WTC11 (cell line): ENCODE results near the gene AGA. TPM values are rescaled to one million over a fixed set of nuclear protein-coding genes. Genes with fewer than 3 reads are reported as not detected.

Experiments used
- ATAC-seq: fragments of 200-7000 bp; cut with Tn5 transposase; 2 replicates; pipeline ENCODE4 v1.10.0; 2021; ENCODE audit warnings: mild to moderate bottlenecking, moderate library complexity
- CTCF ChIA-PET: fragments of 300-600 bp; sonication (Branson Sonifier 250); formaldehyde crosslinking; loops from one replicate; lab custom pipeline; 2021; ENCODE audit warnings: antibody characterized with exemption; lab: Charles Lee
- POLR2A ChIA-PET: fragments of 350-600 bp; sonication (Branson Sonifier 250); formaldehyde crosslinking; loops from one replicate; lab custom pipeline; 2021; ENCODE audit warnings: antibody characterized with exemption; lab: Charles Lee
- DNase-seq: peaks from one replicate; pipeline ENCODE4 v3.0.0; 2021; ENCODE audit warnings: low spot score
- H3K27ac Mint-ChIP-seq: 2 replicates; pipeline ENCODE4 v1.8.0; 2021; ENCODE audit warnings: mixed read lengths
- H3K27me3 Mint-ChIP-seq: 2 replicates; pipeline ENCODE4 v1.8.0; 2021; ENCODE audit warnings: low read depth, mild to moderate bottlenecking, moderate library complexity, mixed read lengths
- H3K36me3 Mint-ChIP-seq: 2 replicates; pipeline ENCODE4 v1.8.0; 2021; ENCODE audit warnings: mixed read lengths
- H3K4me1 Mint-ChIP-seq: 2 replicates; pipeline ENCODE4 v1.8.0; 2022; ENCODE audit warnings: mixed read lengths
- H3K4me3 Mint-ChIP-seq: 2 replicates; pipeline ENCODE4 v1.8.0; 2021; ENCODE audit warnings: mild to moderate bottlenecking, moderate library complexity, mixed read lengths
- H3K9me3 Mint-ChIP-seq: 2 replicates; pipeline ENCODE4 v1.8.0; 2021; ENCODE audit warnings: mixed read lengths
- CBFB ChIP-seq: sonication (generic); formaldehyde crosslinking; IDR thresholded peaks from 2 replicates; pipeline ENCODE4 v1.8.1; 2022; ENCODE audit warnings: mild to moderate bottlenecking, low read depth, missing genetic modification reagents
- E2F4 ChIP-seq: sonication (generic); formaldehyde crosslinking; IDR thresholded peaks from 2 replicates; pipeline ENCODE4 v1.8.1; 2022; ENCODE audit warnings: low read depth, mild to moderate bottlenecking, moderate library complexity, missing genetic modification reagents, borderline replicate concordance
- ETV6 ChIP-seq: sonication (generic); formaldehyde crosslinking; IDR thresholded peaks from 2 replicates; pipeline ENCODE4 v1.8.1; 2022; ENCODE audit warnings: mild to moderate bottlenecking, missing genetic modification reagents
- NR1H2 ChIP-seq: sonication (generic); formaldehyde crosslinking; IDR thresholded peaks from 2 replicates; pipeline ENCODE4 v1.9.0; 2021; ENCODE audit warnings: mild to moderate bottlenecking, moderate library complexity, missing genetic modification reagents
- NR2C2 ChIP-seq: sonication (generic); formaldehyde crosslinking; IDR thresholded peaks from 2 replicates; pipeline ENCODE4 v1.8.0; 2022; ENCODE audit warnings: mild to moderate bottlenecking, missing genetic modification reagents
- SOX15 ChIP-seq: fragments of 250-450 bp; sonication (Bioruptor Pico); IDR thresholded peaks from 2 replicates; pipeline ENCODE4 v1.9.0; 2021; ENCODE audit warnings: mild to moderate bottlenecking
- ZNF671 ChIP-seq: fragments of 250-450 bp; sonication (Bioruptor Pico); IDR thresholded peaks from 2 replicates; pipeline ENCODE4 v1.8.0; 2021; ENCODE audit warnings: mild to moderate bottlenecking
- total RNA-seq: library from RNA; stranded (reverse); gene quantifications from 3 replicates; pipeline ENCODE4 v1.2.3, GENCODE V29; 2021
- TF ChIP-seq, protein P1 (sequence below): sonication (generic); formaldehyde crosslinking; conservative IDR thresholded peaks from 2 replicates; pipeline ENCODE4 v1.8.1; 2023; ENCODE audit warnings: mild to moderate bottlenecking, low read depth, missing genetic modification reagents, moderate library complexity
- TF ChIP-seq, protein P2 (sequence below): sonication (generic); formaldehyde crosslinking; IDR thresholded peaks from 2 replicates; pipeline ENCODE4 v1.8.1; 2023; ENCODE audit warnings: mild to moderate bottlenecking, missing genetic modification reagents, moderate library complexity
- TF ChIP-seq, protein P3 (sequence below): sonication (generic); formaldehyde crosslinking; IDR thresholded peaks from 2 replicates; pipeline ENCODE4 v1.8.0; 2022; ENCODE audit warnings: mild to moderate bottlenecking, missing genetic modification reagents
- TF ChIP-seq, protein P4 (sequence below): sonication (generic); formaldehyde crosslinking; IDR thresholded peaks from 2 replicates; pipeline ENCODE4 v1.8.1; 2023; ENCODE audit warnings: mild to moderate bottlenecking, missing genetic modification reagents, borderline replicate concordance
- TF ChIP-seq, protein P5 (sequence below): sonication (generic); formaldehyde crosslinking; IDR thresholded peaks from 2 replicates; pipeline ENCODE4 v1.8.1; 2022; ENCODE audit warnings: missing genetic modification reagents, borderline replicate concordance
- TF ChIP-seq, protein P6 (sequence below): sonication (generic); formaldehyde crosslinking; IDR thresholded peaks from 2 replicates; pipeline ENCODE4 v1.8.1; 2022; ENCODE audit warnings: mild to moderate bottlenecking, moderate library complexity, missing genetic modification reagents

The AGA gene
- total RNA-seq, 1 experiment from 2014 or later, result 6.8 TPM

GRCh38 chr4:177489471-177490246, 47.4 kb upstream of the AGA start (continued):
- TF ChIP-seq, protein P1, sequence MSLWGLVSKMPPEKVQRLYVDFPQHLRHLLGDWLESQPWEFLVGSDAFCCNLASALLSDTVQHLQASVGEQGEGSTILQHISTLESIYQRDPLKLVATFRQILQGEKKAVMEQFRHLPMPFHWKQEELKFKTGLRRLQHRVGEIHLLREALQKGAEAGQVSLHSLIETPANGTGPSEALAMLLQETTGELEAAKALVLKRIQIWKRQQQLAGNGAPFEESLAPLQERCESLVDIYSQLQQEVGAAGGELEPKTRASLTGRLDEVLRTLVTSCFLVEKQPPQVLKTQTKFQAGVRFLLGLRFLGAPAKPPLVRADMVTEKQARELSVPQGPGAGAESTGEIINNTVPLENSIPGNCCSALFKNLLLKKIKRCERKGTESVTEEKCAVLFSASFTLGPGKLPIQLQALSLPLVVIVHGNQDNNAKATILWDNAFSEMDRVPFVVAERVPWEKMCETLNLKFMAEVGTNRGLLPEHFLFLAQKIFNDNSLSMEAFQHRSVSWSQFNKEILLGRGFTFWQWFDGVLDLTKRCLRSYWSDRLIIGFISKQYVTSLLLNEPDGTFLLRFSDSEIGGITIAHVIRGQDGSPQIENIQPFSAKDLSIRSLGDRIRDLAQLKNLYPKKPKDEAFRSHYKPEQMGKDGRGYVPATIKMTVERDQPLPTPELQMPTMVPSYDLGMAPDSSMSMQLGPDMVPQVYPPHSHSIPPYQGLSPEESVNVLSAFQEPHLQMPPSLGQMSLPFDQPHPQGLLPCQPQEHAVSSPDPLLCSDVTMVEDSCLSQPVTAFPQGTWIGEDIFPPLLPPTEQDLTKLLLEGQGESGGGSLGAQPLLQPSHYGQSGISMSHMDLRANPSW (CRISPR knock-in tag), result no peak
- TF ChIP-seq, protein P2, sequence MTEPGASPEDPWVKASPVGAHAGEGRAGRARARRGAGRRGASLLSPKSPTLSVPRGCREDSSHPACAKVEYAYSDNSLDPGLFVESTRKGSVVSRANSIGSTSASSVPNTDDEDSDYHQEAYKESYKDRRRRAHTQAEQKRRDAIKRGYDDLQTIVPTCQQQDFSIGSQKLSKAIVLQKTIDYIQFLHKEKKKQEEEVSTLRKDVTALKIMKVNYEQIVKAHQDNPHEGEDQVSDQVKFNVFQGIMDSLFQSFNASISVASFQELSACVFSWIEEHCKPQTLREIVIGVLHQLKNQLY, result no peak
- TF ChIP-seq CBFB, result no peak
- TF ChIP-seq, protein P3, sequence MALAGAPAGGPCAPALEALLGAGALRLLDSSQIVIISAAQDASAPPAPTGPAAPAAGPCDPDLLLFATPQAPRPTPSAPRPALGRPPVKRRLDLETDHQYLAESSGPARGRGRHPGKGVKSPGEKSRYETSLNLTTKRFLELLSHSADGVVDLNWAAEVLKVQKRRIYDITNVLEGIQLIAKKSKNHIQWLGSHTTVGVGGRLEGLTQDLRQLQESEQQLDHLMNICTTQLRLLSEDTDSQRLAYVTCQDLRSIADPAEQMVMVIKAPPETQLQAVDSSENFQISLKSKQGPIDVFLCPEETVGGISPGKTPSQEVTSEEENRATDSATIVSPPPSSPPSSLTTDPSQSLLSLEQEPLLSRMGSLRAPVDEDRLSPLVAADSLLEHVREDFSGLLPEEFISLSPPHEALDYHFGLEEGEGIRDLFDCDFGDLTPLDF (CRISPR knock-in tag), result no peak
- TF ChIP-seq, protein P4, sequence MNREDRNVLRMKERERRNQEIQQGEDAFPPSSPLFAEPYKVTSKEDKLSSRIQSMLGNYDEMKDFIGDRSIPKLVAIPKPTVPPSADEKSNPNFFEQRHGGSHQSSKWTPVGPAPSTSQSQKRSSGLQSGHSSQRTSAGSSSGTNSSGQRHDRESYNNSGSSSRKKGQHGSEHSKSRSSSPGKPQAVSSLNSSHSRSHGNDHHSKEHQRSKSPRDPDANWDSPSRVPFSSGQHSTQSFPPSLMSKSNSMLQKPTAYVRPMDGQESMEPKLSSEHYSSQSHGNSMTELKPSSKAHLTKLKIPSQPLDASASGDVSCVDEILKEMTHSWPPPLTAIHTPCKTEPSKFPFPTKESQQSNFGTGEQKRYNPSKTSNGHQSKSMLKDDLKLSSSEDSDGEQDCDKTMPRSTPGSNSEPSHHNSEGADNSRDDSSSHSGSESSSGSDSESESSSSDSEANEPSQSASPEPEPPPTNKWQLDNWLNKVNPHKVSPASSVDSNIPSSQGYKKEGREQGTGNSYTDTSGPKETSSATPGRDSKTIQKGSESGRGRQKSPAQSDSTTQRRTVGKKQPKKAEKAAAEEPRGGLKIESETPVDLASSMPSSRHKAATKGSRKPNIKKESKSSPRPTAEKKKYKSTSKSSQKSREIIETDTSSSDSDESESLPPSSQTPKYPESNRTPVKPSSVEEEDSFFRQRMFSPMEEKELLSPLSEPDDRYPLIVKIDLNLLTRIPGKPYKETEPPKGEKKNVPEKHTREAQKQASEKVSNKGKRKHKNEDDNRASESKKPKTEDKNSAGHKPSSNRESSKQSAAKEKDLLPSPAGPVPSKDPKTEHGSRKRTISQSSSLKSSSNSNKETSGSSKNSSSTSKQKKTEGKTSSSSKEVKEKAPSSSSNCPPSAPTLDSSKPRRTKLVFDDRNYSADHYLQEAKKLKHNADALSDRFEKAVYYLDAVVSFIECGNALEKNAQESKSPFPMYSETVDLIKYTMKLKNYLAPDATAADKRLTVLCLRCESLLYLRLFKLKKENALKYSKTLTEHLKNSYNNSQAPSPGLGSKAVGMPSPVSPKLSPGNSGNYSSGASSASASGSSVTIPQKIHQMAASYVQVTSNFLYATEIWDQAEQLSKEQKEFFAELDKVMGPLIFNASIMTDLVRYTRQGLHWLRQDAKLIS (CRISPR knock-in tag), result no peak
- no peak for TF ChIP-seq NR1H2 (CRISPR knock-in tag)

GRCh38 chr4:177487977-177488376, 45.7 kb upstream of the AGA start:
- TF ChIP-seq E2F4, result no peak
- TF ChIP-seq SOX15 (CRISPR knock-in tag), result no peak
- TF ChIP-seq NR2C2 (CRISPR knock-in tag), result no peak
- TF ChIP-seq ETV6 (CRISPR knock-in tag), result no peak
- TF ChIP-seq, protein P5, sequence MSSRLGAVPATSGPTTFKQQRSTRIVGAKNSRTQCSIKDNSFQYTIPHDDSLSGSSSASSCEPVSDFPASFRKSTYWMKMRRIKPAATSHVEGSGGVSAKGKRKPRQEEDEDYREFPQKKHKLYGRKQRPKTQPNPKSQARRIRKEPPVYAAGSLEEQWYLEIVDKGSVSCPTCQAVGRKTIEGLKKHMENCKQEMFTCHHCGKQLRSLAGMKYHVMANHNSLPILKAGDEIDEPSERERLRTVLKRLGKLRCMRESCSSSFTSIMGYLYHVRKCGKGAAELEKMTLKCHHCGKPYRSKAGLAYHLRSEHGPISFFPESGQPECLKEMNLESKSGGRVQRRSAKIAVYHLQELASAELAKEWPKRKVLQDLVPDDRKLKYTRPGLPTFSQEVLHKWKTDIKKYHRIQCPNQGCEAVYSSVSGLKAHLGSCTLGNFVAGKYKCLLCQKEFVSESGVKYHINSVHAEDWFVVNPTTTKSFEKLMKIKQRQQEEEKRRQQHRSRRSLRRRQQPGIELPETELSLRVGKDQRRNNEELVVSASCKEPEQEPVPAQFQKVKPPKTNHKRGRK (CRISPR knock-in tag), result no peak
- no peak for TF ChIP-seq ZNF671 (CRISPR knock-in tag)
- TF ChIP-seq, protein P6, sequence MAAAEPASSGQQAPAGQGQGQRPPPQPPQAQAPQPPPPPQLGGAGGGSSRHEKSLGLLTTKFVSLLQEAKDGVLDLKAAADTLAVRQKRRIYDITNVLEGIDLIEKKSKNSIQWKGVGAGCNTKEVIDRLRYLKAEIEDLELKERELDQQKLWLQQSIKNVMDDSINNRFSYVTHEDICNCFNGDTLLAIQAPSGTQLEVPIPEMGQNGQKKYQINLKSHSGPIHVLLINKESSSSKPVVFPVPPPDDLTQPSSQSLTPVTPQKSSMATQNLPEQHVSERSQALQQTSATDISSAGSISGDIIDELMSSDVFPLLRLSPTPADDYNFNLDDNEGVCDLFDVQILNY (CRISPR knock-in tag), result no peak
- Mint-ChIP-seq H3K9me3 (no peaks in the 10 kb centered on the region), H3K27ac (no peak overlapping the region), H3K4me1 (peaks cover 26% of the 10 kb centered on the region), H3K27me3 (no peaks in the 10 kb centered on the region), H3K36me3 (peaks cover 4% of the 10 kb centered on the region), H3K4me3 (no peak overlapping the region)
- ChIA-PET POLR2A (no interaction called here), CTCF (no interaction called here)
- ATAC-seq (no peak), DNase-seq (no peak)
